GM13976 (cell line): ENCODE data around the gene CIAO2B.
"Not testable (repeated sequence)": the region's sequence is repeated elsewhere in the genome, so short reads cannot be mapped to it uniquely, and the experiment has no call there.

Experiments used
- DNase-seq: peaks from one replicate; pipeline ENCODE4 v3.0.0; 2012; ENCODE audit warnings: low spot score
- CTCF ChIP-seq: IDR thresholded peaks from 2 replicates; pipeline ENCODE4 v1.5.1; 2012; ENCODE audit warnings: borderline replicate concordance, mild to moderate bottlenecking; ENCODE audit not compliant: insufficient read depth; ENCODE audit errors: extremely low read depth, missing control alignments, control extremely low read depth
- in situ Hi-C: fragments of 300-500 bp; cut with MboI; formaldehyde crosslinking; loops from one replicate; pipeline ENCODE4 v1.12.0; 2022; ENCODE audit warnings: low sequenced_read_pairs, mixed read lengths, inconsistent platforms; ENCODE audit not compliant: unreplicated experiment

The CIAO2B gene

GRCh38 chr16:66935314-66936011, 1.3 kb upstream of the CIAO2B start, which contains the start of gene CES2:
CES2 (plus strand) TSS chr16:66935516; CDS start chr16:66935636, 120 bp downstream.
- DNase-seq = no peak
- TF ChIP-seq CTCF = no peak
- in situ Hi-C loops = no loop called here

GRCh38 chr16:66934839-66935313, 674 bp upstream of the CIAO2B start:
- DNase-seq, in situ Hi-C loops: not testable (repeated sequence)

GRCh38 chr16:66933776-66934137, 445 bp downstream of the CIAO2B start:
- no peak for TF ChIP-seq CTCF
- peak; percentile 58 for DNase-seq
- in situ Hi-C loops = no loop called here

- in situ Hi-C loops = no loop called here
- no peak for DNase-seq
- TF ChIP-seq CTCF = no peak
Observed at GRCh38 chr16:66932076-66932475, 2.1 kb downstream of the CIAO2B start.

- in situ Hi-C loops = no loop called here
- TF ChIP-seq CTCF = no peak
- no peak for DNase-seq
Observed at GRCh38 chr16:66931665-66932064, 2.5 kb downstream of the CIAO2B start.

GRCh38 chr16:66930189-66930588, 4.0 kb downstream of the CIAO2B start:
- in situ Hi-C loops = no loop called here
- DNase-seq = no peak
- TF ChIP-seq CTCF = no peak

- peak; percentile 27 for TF ChIP-seq CTCF
- in situ Hi-C loops = no loop called here
- no peak for DNase-seq
Observed at GRCh38 chr16:66928702-66929388, 5.4 kb downstream of the CIAO2B start.
